GM11168 (cell line): Measurements from ENCODE around the gene KPNA3.
"Not testable (repeated sequence)": the region's sequence is repeated elsewhere in the genome, so short reads cannot be mapped to it uniquely, and the experiment has no call there.

Experiments
- in situ Hi-C: fragments of 300-500 bp; cut with MboI; formaldehyde crosslinking; loops from one replicate; pipeline ENCODE4 v1.12.0; 2022; ENCODE audit warnings: low sequenced_read_pairs; ENCODE audit not compliant: unreplicated experiment

Gene KPNA3

DNA sequence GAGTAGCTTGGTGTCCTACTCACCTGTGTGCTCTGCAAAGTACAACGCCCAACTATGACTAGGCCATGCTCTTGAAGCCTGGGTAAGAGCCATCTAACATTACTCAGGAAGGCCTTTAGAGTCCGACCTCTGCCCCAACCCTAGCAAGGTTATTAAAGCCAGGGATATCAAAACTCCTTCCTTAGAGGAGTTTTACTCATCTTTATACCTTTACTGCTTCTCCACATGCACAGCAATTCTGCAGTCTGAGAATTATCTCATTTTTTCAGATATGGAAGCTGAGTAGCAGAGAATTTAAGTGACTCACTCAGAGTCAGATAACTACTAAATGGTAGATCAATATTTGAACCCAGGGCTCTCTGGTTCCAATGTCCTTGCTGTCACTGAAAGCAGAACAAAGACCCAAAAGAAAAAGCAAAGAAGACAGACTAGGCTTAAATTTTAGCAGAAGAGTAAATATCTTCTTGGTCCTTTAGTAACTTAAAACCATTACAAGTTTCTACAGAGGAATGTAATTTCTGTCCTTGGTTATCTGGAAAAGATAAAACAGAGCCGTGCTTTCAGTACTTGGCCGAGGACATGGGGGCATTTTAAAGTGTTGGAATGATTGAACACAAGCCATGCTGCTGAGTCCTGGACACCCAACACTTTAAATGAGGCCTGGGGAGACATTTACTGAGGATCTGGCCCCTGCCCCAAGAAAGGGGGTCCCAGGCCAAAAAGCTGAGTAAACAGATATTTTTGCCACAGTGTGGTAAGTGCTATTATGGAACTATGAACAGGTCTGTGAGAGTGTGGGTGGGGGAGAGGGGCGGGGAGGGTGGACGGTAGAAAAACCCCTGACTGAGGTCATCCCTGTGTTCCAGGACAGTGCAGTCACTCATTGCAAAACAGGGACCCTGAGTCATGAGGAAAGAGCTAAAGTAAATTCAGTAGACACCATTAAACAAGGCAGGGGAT lies 18.4 kb upstream of the KPNA3 start:
- in situ Hi-C loops = no loop called here

DNA sequence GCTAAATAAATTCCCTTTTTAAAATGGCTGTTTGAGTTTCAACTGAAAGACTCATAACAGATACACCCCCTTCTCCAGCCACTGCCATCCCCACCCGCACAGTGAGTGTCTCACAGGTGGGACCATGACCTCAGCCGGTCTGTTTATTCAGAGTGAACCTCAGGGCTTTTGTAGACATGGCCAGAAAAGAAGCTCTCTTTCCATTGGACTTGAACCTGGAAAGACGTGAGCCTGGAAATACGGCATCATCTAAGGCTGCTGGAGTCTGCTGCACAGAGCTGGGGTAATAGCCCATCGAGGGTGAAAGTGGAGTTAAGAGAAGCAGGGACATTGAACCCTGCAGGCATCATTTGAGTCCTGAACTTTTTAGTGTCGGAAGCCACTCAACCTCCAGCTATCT lies 15.2 kb upstream of the KPNA3 start:
- in situ Hi-C loops = no loop called here

DNA sequence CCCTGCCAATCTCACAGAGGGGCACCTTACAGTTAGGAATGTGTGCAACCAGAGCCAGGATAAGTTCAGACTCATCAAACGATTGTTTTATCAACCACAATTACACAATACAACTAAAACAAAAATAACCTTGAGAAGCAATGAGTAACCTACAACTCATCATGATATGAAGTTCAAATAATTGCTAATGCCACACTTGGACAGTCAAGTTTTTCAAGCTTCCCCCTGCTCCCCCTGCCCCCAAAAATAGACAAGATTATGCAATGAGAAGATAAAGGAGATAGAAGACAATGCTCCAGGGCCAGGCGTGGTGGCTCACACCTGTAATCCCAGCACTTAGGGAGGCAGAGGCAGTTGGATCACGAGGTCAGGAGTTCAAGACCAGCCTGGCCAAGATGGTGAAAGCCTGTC lies 13.6 kb upstream of the KPNA3 start:
- in situ Hi-C loops = no loop called here

DNA sequence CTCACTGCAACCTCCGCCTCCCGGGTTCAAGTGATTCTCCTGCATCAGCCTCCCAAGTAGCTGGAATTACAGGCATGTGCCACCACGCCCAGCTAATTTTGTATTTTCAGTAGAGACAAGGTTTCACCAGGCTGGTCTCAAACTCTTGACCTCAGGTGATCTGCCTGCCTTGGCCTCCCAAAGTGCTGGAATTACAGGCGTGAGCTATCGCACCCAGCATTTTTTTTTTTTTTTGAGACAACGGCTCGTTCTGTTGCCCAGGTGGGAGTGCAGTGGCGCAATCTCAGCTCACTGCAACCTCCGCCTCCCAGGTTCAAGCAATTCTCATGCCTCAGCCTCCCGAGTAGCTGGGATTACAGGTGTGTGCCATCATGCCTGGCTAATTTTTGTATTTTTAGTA lies 10.6 kb upstream of the KPNA3 start:
- in situ Hi-C loops = not testable (repeated sequence)

DNA sequence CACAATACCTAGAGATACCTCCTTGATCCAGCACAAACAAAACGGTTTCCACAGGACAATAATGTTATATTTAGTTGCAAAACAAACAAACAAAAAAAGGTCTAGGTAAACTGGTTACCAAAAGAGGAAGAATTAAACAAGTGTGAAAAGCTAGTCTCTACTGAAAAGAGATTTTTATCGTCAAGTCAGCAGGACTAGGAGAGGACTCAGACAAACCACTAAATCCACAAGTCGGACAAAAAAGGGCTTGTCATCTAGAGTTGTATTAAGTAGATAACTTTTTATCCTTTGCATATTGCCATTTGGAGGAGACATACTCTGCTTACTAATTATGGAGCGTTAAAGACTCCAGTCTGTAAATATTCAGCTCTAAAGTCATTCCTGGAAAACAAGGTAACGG lies 9.9 kb upstream of the KPNA3 start:
- in situ Hi-C loops = no loop called here

DNA sequence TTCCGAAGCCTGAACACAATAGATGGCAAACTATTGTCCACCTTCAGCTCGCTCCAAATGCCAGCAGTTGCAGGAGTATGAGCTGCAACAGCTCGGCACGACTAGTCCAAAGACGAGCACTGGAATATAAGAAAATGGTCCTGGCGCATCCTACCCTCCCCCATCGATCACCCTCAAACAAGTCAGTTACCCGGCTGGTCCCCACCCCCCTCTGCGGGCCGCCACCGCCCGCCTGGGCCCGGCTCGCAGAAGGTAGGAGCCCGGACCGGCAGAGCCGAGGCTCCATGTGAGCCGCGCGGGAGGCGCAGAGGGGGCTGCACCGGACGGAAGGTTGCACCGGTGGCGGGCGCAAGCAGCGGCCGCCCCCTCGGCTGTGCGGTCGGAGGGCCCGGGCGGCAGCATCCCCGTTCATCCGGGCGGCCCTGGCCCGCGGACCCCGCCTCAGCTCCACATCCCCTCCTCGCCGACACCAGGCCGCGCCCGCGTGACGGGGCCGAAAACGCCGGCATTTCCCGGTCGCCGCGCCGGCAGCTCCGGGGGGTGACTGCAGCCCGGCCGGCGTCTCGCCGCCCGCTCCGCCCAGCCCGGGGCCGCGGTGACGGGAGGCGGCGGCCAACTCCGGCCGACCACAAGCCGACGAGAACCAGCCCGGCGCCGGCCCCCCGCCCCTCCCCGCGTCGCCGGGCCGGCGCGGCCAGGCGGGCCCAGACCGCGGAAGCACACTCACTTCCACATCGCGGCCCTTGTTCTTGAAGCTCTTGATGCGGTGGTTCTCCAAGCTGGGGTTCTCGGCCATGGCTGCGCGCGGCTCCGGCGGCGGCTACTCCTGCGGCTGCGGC lies 552 bp downstream of the KPNA3 start:
- in situ Hi-C loops = no loop called here

DNA sequence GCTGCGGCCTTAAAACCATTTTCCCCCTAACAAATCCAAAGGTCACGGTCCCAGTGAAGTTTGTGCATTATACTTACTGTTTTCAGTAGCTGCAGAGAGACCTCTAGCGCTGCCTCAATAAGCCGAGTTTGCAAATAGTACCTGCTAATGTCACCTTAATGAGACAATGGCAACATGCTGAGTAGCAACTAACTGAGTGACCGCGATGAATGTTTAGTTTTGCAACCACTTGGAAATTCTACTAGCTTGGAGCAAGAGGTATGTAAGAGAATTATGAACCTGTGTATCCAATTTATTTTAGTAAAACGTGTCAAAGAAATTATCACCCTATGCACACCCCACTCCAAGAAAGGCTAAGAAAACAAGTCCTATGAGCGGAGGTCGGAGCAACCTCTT lies 1.2 kb downstream of the KPNA3 start:
- in situ Hi-C loops = no loop called here

DNA sequence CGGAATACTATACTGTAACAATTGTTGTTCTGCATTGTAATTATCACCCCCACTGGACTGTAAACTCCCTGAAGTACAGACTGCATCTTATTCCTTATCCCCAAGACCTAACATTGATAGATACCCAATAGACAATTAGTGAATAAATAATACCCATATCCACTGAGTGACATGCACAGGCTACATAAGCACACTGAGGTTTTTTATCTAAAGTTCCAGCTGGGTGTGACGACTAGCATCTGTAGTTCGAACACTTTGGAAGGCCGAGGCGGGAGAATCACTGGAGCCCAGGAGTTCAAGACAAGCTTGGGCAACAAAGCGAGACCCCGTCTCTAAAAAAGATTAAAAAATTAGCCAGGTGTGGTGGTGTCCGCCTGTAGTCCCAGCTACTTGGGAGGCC lies 2.5 kb downstream of the KPNA3 start:
- in situ Hi-C loops = no loop called here

DNA sequence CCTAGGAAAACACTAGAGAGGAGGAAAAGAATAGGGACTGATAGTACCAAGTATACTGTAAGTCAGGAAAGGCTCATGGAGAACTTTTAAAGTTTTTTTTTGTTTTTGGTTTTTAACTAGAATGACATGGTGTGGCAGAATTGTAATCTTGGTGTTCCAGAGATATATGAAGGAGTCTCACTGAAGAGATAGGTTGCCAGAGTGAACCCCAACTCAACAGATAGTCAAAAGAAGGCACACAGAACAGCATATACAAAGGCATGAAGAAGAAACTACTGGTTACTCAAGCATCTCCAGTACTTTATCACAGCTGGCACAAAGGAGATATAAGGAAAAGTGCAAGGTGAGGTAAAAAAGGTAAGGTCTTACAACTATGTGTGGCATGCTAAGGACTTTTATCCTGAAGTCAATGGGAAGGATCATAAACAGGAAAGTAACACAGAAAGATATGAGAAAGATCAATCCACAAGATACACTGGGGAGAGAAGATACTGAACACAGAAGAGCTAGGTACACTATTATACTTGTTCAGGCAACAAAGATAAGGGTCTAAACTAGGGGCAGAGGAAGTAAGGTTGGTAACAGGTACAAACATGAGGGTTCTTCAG lies 6.0 kb downstream of the KPNA3 start:
- in situ Hi-C loops = no loop called here

DNA sequence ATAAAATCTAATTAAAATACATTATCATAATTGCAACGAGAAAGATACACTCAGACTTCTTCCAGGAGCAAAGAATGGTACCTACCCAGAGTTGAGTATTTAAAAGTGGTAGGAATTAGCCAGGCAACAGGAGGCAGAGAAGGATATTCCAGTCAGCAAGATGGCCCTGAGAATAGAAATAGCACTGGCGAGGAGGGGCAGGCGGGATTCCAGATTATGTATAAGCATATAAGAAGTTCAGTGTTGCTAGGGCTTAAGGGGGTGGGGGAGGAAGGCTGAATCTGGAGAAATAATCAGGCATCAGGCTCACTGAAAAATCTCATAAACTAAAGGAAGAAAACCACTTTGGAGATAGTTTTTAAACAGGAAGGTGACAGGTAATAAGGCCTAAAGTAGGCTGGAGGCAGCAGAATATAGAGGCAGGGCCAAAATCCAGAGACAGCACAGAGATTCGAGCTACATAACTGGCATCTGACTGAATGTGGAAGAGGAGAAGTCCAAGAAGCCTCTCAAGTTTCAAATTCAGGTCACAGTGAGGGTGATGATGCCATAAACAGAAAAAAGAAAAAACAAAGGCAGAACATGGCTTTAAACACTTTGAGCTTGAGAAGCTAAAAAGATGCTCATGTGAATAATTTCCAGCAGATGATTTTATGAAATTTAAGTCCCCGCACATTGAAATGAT lies 7.5 kb downstream of the KPNA3 start:
- in situ Hi-C loops = no loop called here

DNA sequence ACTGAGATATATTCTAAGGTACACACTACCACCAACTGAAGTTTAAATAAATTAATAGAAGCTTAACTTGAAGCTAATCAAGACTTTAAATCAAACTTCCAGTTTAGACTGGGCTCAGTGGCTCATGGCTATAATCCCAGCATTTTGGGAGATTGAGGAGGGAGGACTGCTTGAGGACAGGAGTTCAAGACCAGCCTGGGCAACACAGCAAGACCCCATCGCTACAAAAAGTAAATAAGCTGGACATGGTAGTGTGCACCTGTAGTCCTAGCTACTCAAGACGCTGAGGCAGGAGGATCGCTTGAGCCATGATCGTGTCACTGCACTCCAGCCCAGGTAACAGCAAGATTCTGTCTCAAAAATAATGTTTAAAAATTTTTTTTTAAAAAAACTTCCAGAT lies 8.6 kb downstream of the KPNA3 start:
- in situ Hi-C loops = no loop called here

DNA sequence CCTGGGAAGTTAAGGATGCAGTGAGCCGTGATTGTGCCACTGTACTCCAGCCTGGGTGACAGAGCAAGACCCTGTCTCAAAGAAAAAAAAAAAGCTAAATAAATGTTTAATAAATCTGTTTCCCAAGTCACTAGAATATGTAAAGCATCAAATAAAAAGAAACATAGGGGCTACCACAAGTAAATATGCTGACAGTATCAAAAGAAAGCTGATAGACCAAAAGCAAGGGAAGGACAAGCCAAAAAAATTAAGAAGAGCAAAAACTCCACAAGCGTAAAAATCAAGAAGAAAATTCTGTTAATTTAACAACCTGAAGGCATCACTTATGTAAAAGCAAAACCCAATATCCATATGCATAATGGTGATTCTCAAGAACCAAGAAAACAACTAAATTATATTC lies 9.7 kb downstream of the KPNA3 start:
- in situ Hi-C loops = no loop called here

DNA sequence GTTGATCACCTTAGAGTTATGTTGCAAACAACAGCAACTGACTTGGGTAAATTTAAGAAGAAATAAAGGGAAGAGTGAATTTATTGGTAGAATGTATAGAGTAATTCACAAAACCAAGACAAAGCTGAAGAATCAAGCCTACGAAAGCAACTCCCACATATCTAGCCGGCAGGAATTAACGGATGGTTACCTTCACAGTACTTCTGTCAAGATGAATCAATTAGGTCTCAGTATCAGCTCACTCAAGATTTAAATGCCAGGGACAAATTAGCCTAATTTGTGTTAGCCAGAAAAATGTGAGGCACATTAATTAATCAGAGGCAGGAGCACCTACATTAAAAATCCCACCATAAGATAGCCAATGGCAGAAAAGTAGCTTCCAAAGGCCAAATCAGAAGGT lies 10.7 kb downstream of the KPNA3 start:
- in situ Hi-C loops = no loop called here

DNA sequence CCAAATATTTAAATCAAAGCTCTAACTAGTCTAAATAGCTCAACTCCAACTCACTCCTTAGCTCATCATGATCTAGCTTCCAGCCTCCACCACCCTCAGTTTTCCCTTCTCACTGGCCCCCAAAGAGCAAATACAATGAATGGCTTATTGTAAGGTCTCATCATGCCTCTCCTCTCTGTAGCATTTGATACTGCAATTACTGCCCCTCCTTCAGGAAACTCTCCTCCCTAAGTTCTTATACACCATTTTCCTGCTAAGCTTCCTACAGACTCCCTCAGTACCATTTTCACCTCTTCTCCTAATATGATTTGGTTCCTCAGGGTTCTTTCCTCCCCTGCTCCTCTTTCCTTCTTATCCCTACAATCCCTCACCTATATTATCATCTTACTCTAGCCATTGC lies 12.8 kb downstream of the KPNA3 start:
- in situ Hi-C loops = no loop called here

DNA sequence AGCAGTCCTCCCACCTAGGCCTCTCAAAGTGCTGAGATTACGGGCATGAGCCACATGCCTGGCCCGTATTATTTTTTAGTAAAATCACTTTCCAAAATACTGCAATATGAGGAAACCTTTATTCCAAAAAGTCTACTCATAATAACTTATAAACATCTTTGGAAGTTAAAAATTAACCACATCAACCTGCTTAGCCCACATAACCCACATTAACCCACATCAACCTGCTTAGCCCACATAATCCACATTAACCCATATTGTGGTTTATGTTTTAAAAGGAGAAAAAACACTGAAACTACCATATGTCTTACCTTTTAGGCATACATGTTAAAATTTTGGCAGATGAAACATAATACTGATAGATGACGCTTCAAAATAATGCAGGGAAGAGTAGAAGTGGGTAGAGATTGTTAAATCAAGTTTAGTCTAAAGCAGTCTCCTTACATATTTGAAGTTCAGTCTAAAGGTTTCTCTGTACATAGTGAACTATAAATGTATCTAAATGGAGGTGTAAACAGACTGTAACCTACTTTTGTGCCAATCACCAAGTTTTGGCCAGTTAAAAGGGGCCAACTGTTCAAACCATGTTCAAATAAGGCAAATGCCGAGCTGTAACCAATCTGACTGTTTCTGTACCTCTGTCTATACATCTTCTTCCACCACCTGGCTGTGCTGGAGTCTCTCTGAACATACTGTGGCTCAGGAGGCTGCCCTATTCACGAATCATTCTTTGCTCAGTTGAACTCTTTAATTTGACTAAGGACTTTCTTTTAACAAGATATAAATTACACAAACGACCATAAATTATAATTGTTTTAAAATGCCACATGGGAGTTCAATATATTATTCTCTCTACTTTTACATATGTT lies 14.5 kb downstream of the KPNA3 start:
- in situ Hi-C loops = no loop called here

DNA sequence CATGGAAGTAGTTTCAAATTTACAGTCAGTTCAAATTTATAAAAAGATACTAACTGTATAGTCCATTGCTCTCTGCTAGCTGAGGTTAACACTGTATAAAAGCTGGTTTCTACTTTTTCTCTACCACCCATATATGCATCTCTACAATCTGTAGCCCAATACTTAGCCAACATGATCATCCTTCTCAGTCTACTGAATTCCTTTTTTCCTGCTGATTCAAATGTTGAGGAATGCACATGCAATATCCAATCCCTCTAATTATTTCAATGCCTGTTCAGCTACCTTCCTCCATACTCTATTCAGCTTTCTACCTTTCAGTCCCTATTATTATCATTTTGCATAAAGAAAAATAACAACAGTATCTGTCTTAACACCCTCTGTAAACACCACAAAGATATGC lies 15.6 kb downstream of the KPNA3 start:
- in situ Hi-C loops = no loop called here

DNA sequence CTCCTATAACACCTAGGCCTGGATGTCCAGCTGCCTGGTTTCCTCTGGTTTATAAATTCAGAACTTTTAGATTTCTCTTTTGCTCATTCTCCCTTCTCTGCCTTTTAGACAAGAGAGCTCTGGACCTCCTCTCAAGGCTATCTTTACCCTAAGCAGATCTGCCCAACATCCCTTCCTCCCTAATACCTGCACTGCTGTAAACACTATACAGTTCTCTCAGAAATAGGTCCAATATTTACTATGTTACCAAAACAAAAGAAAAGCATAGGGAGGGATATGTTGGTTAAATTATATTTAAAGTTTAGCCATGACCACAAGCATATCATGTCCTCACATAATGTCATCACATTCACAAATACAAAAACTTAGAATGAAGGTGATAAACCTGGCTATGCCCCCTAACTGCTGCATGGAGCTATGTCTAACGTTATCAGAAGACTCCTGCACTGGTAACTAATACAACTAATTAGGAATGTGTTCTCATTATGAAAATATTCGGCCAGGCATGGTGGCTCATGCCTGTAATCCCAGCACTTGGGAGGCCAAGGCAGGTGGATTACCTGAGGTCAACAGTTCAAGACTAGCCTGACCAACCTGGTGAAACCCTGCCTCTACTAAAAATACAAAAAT lies 18.0 kb downstream of the KPNA3 start:
- in situ Hi-C loops = no loop called here

DNA sequence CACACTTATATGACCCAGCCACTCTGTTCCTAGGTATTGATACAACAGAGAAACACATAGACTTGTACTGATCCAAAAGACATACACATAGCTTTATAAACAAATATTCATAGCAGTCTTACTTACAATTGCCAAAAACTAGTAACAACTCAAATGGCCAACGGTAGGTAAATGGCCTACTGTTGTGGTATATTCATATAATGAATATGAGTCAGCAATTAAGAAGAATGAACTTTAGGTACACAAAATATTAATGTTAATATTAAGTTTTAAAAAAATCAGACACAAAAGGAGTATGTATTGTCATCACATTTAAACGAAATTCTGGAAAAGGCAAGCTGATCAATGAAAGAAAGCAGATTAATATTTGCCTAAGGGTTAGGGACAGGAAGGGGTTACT lies 19.7 kb downstream of the KPNA3 start:
- in situ Hi-C loops = no loop called here

DNA sequence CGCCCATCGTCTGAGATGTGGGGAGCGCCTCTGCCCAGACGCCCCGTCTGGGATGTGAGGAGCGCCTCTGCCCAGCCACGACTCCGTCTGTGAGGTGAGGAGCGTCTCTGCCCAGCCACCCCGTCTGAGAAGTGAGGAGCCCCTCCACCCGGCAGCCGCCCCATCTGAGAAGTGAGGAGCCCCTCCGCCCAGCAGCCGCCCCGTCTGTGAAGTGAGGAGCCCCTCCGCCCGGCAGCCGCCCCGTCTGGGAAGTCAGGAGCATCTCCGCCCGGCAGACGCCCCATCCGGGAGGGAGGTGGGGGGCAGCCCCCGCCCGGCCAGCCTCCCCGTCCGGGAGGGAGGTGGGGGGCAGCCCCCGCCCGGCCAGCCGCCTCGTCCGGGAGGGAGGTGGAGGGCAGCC lies 30.7 kb downstream of the KPNA3 start:
- in situ Hi-C loops = not testable (repeated sequence)
